Smooth muscle cell (in vitro differentiated cells): ENCODE data around the gene NRG3. TPM values are rescaled to one million over a fixed set of nuclear protein-coding genes. Genes with fewer than 3 reads are reported as not detected.

Source experiments
- DNase-seq: peaks from one replicate; lab custom pipeline; 2025; ENCODE audit not compliant: unreplicated experiment; lab: John Stamatoyannopoulos, UW
- H2AFZ ChIP-seq: fragments of 200-600 bp; sonication (generic); 2 replicates; pipeline ENCODE4 v1.6.0; 2016; ENCODE audit warnings: antibody characterized with exemption, low read depth, mild to moderate bottlenecking
- H3F3A ChIP-seq: fragments of 200-600 bp; sonication (generic); 2 replicates; pipeline ENCODE4 v1.6.0; 2017; ENCODE audit warnings: antibody characterized with exemption, low read depth
- H3K27ac ChIP-seq: fragments of 200-600 bp; sonication (generic); 2 replicates; pipeline ENCODE4 v1.5.1; 2016; ENCODE audit warnings: low read depth, mild to moderate bottlenecking
- H3K27me3 ChIP-seq: fragments of 200-600 bp; sonication (generic); 2 replicates; pipeline ENCODE4 v1.6.1; 2016; ENCODE audit warnings: low read depth, mild to moderate bottlenecking
- H3K36me3 ChIP-seq: fragments of 200-600 bp; sonication (generic); 2 replicates; pipeline ENCODE4 v1.5.1; 2016; ENCODE audit warnings: low read depth
- H3K4me1 ChIP-seq: fragments of 200-600 bp; sonication (generic); 2 replicates; pipeline ENCODE4 v1.5.1; 2016; ENCODE audit warnings: low read depth
- H3K4me2 ChIP-seq: fragments of 200-600 bp; sonication (generic); 2 replicates; pipeline ENCODE4 v1.6.0; 2016; ENCODE audit warnings: mild to moderate bottlenecking
- H3K4me3 ChIP-seq: fragments of 200-600 bp; sonication (generic); 2 replicates; pipeline ENCODE4 v1.5.1; 2016; ENCODE audit warnings: mild to moderate bottlenecking
- H3K79me2 ChIP-seq: fragments of 200-600 bp; sonication (generic); 2 replicates; pipeline ENCODE4 v1.6.0; 2016; ENCODE audit warnings: low read depth, mild to moderate bottlenecking
- H3K9ac ChIP-seq: fragments of 200-600 bp; sonication (generic); 2 replicates; pipeline ENCODE4 v1.6.0; 2016; ENCODE audit warnings: low read depth
- H3K9me3 ChIP-seq: fragments of 200-600 bp; sonication (generic); replicated peaks from 2 replicates; pipeline ENCODE4 v1.5.1; 2016; ENCODE audit warnings: low read depth
- H4K20me1 ChIP-seq: fragments of 200-600 bp; sonication (generic); 2 replicates; pipeline ENCODE4 v1.6.0; 2016; ENCODE audit warnings: low read depth
- CTCF ChIP-seq: fragments of 200-600 bp; sonication (generic); IDR thresholded peaks from 2 replicates; pipeline ENCODE4 v1.5.1; 2017; ENCODE audit warnings: borderline replicate concordance, mild to moderate bottlenecking, antibody characterized with exemption; ENCODE audit not compliant: insufficient read depth, poor library complexity, severe bottlenecking
- WGBS: methylation state at CpG from one replicate; pipeline ENCODE4 v1.1.7; 2016; ENCODE audit warnings: low lambda C conversion rate; 5-methylcytosine and 5-hydroxymethylcytosine counted together
- polyA plus RNA-seq: library from polyadenylated mRNA; unstranded; fragments of >200 nt; fragmentation: Nextera tagmentation; extraction: Ambion mirVana; gene quantifications from 2 replicates; pipeline ENCODE4 v1.2.1, GENCODE V29; 2016
- total RNA-seq: library from RNA; depleted of rRNA; stranded (reverse); fragments of >200 nt; gene quantifications from 2 replicates; pipeline ENCODE4 v1.2.3, GENCODE V29; 2014

Gene NRG3
- total and polyA plus RNA-seq, 2 experiments from 2014 or later, result 4.0 to 4.8 TPM

- H3F3A ChIP-seq, result no peaks in the 10 kb centered on the region
- H3K9me3 ChIP-seq, result no peaks in the 10 kb centered on the region
- no peaks in the 10 kb centered on the region for H3K36me3 ChIP-seq
- H3K4me1 ChIP-seq, result no peaks in the 10 kb centered on the region
- no peak overlapping the region for H3K4me3 ChIP-seq
- no peak overlapping the region for H2AFZ ChIP-seq
- H3K9ac ChIP-seq, result no peak overlapping the region
- no peaks in the 10 kb centered on the region for H4K20me1 ChIP-seq
- H3K27me3 ChIP-seq, result no peaks in the 10 kb centered on the region
- no peak for DNase-seq
- H3K27ac ChIP-seq, result no peak overlapping the region
- H3K4me2 ChIP-seq, result no peak overlapping the region
- no peak for TF ChIP-seq CTCF
- 92% methylated on average over 3 of the region's 3 CpGs for WGBS
- no peaks in the 10 kb centered on the region for H3K79me2 ChIP-seq
Measured at GRCh38 chr10:82581940-82582339, 706.9 kb downstream of the NRG3 start.

DNA sequence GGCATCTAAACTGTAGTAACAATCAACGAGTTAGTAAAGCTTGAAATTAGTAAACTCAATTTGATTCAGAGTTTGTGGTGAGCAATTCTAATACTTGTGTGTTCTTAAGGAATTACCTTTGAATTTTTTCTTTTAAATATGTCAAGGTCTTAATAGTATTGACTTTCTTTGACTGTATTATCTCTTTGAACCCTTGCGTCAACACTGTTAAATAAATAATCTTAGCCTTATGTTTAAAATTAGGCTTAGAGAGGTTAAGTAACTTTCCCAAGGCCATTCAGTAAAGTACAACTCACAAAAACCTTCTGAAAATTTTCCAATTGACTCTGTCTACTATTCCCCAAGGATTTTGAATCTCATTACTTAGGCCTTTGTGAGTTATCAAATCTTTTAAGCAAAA is 716.4 kb downstream of the NRG3 start:
- no peaks in the 10 kb centered on the region for H3K36me3 ChIP-seq
- H3F3A ChIP-seq, result no peaks in the 10 kb centered on the region
- no peaks in the 10 kb centered on the region for H3K27me3 ChIP-seq
- no peak overlapping the region for H3K9ac ChIP-seq
- no peak for TF ChIP-seq CTCF
- 87% methylated on average over 2 of the region's 2 CpGs for WGBS
- no peaks in the 10 kb centered on the region for H3K9me3 ChIP-seq
- H4K20me1 ChIP-seq, result no peaks in the 10 kb centered on the region
- DNase-seq, result no peak
- H3K4me2 ChIP-seq, result no peak overlapping the region
- H3K4me3 ChIP-seq, result no peak overlapping the region
- no peaks in the 10 kb centered on the region for H3K79me2 ChIP-seq
- no peaks in the 10 kb centered on the region for H3K4me1 ChIP-seq
- H2AFZ ChIP-seq, result no peak overlapping the region
- H3K27ac ChIP-seq, result no peak overlapping the region

GRCh38 chr10:82597840-82598239 is 722.8 kb downstream of the NRG3 start:
- WGBS, result 94% methylated on average over 7 of the region's 7 CpGs
- Histone ChIP-seq H3K27me3 (no peaks in the 10 kb centered on the region), H3K4me2 (no peak overlapping the region), H2AFZ (no peak overlapping the region), H3F3A (no peaks in the 10 kb centered on the region), H3K36me3 (no peaks in the 10 kb centered on the region), H3K9ac (no peak overlapping the region), H3K4me1 (no peaks in the 10 kb centered on the region), H3K9me3 (no peaks in the 10 kb centered on the region), H3K4me3 (no peak overlapping the region), H3K27ac (no peak overlapping the region), H3K79me2 (no peaks in the 10 kb centered on the region), H4K20me1 (no peaks in the 10 kb centered on the region)
- TF ChIP-seq CTCF, result no peak
- no peak for DNase-seq

GRCh38 chr10:82609845-82610244 is 734.9 kb downstream of the NRG3 start:
- WGBS, result 67% methylated on average over 3 of the region's 3 CpGs
- no peak overlapping the region for H3K4me3 ChIP-seq
- TF ChIP-seq CTCF, result no peak

More at GRCh38 chr10:82609845-82610244, 734.9 kb downstream of the NRG3 start:
- Histone ChIP-seq H3K4me2 (no peak overlapping the region), H4K20me1 (no peaks in the 10 kb centered on the region), H3K4me1 (no peaks in the 10 kb centered on the region), H3K27me3 (no peaks in the 10 kb centered on the region), H3K9me3 (no peaks in the 10 kb centered on the region), H2AFZ (no peak overlapping the region), H3K79me2 (no peaks in the 10 kb centered on the region), H3K9ac (no peak overlapping the region), H3K27ac (no peak overlapping the region), H3K36me3 (no peaks in the 10 kb centered on the region), H3F3A (no peaks in the 10 kb centered on the region)
- DNase-seq, result no peak
